Nephron (organoid): Measurements from ENCODE around the gene PIK3CD.

Experiments used
- H3K27ac Mint-ChIP-seq, 3 experiments: 2 replicates each; pipeline ENCODE4 v1.8.0; 2020; ENCODE audit warnings: mixed read lengths in 3 of 3, mild to moderate bottlenecking in 2 of 3, moderate library complexity in 1 of 3
- H3K27me3 Mint-ChIP-seq: 2 replicates; pipeline ENCODE4 v1.8.0; 2021; ENCODE audit warnings: low read depth, mild to moderate bottlenecking, moderate library complexity, mixed read lengths
- H3K36me3 Mint-ChIP-seq: 2 replicates; pipeline ENCODE4 v1.8.0; 2020; ENCODE audit warnings: low read depth, mixed read lengths
- H3K4me1 Mint-ChIP-seq: 2 replicates; pipeline ENCODE4 v1.8.0; 2020; ENCODE audit warnings: mixed read lengths
- H3K4me3 Mint-ChIP-seq, 3 experiments: 2 replicates each; pipeline ENCODE4 v1.8.0; 2020; ENCODE audit warnings: mild to moderate bottlenecking in 3 of 3, mixed read lengths in 3 of 3, moderate library complexity in 2 of 3
- H3K9me3 Mint-ChIP-seq: 2 replicates; pipeline ENCODE4 v1.8.0; 2020; ENCODE audit warnings: mixed read lengths
- TF ChIP-seq, protein P1 (sequence below), 3 experiments: fragments of 200-600 bp; sonication (generic); IDR thresholded peaks; one replicate each; pipeline ENCODE4 v1.5.0; 2021; ENCODE audit warnings: antibody characterized with exemption in 3 of 3; ENCODE audit not compliant: unreplicated experiment in 3 of 3

The PIK3CD gene

DNA sequence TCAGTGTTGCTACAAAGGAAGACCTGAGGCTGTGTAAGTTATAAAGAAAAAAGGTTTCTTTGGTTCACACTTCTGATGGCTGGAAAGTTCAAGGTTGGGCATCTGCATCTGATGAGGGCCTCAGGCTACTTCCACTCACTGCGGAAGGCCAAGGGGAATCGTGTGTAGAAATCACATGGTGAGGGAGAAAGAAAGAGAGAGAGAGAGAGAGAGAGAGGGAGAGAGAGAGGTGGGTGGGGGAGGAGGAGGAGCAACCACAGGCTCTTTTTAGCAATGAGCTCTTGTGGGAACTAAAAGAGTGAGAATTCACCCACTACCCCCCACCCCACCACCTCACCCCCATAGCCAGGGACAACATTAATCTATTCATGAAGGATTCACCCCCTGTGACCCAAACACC lies 112.4 kb downstream of the PIK3CD start:
- Mint-ChIP-seq H3K4me3 (no peak overlapping the region), H3K36me3 (peaks cover 23% of the 10 kb centered on the region), H3K9me3 (no peaks in the 10 kb centered on the region), H3K27me3 (no peaks in the 10 kb centered on the region), H3K4me1 (no peaks in the 10 kb centered on the region), H3K27ac (no peak overlapping the region)
- TF ChIP-seq, protein P1, sequence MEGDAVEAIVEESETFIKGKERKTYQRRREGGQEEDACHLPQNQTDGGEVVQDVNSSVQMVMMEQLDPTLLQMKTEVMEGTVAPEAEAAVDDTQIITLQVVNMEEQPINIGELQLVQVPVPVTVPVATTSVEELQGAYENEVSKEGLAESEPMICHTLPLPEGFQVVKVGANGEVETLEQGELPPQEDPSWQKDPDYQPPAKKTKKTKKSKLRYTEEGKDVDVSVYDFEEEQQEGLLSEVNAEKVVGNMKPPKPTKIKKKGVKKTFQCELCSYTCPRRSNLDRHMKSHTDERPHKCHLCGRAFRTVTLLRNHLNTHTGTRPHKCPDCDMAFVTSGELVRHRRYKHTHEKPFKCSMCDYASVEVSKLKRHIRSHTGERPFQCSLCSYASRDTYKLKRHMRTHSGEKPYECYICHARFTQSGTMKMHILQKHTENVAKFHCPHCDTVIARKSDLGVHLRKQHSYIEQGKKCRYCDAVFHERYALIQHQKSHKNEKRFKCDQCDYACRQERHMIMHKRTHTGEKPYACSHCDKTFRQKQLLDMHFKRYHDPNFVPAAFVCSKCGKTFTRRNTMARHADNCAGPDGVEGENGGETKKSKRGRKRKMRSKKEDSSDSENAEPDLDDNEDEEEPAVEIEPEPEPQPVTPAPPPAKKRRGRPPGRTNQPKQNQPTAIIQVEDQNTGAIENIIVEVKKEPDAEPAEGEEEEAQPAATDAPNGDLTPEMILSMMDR (IDR thresholded peaks at IDR 0.05; ENCODE audit: unreplicated experiment in 3 of 3) = no peak

DNA sequence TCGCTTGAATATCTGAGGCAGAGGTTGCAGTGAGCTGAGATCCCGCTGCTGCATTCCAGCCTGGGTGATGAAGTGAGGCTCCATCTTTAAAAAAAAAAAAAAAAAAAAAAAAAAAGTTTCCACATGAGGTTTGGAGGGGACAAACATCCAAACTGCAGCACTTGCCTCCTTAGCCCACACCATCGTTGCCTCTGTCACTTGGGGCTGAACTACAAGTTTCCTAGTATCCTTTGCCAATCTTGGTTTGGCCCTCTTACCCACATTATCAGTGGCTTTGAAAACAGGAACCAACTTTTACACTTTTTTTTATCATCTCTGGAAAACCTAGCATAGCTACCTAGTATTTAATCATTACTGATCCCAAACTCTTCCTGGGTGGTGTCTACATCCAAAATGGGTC lies 113.0 kb downstream of the PIK3CD start:
- Mint-ChIP-seq H3K36me3 (peaks cover 28% of the 10 kb centered on the region), H3K4me1 (no peaks in the 10 kb centered on the region), H3K27ac (no peak overlapping the region), H3K4me3 (no peak overlapping the region), H3K27me3 (no peaks in the 10 kb centered on the region), H3K9me3 (no peaks in the 10 kb centered on the region)
- TF ChIP-seq, protein P1 (IDR thresholded peaks at IDR 0.05; ENCODE audit: unreplicated experiment in 3 of 3) = no peak

DNA sequence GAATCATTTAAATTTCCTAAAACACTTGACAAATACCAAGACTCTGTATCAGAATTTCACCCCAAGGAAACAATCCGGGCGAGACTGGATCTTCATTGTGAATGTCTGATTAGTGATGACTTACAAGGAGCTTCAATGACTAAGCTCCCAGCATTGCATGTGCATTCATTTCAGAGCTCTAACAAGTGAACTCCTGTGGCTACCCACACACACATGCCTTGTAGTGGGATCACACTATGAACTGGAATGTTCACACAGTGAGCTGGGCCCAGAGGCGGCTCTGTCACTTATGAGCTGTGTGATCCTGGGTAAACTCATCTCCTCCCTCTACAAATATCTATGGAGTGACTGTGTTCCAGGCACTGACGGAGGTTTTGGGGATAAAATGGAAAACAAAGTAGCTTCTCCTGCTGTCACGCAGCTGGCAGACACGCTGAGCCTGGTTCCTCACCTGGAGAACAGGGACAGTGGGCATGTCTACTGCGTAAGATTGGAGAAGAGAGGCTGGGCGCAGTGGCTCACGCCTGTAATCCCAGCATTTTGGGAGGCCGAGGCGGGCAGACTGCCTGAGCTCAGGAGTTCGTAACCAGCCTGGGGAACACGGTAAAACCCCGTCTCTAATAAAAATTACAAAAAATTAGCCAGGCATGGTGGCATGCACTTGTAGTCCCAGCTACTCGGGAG lies 115.4 kb downstream of the PIK3CD start:
- no peaks in the 10 kb centered on the region for H3K9me3 Mint-ChIP-seq
- H3K27ac Mint-ChIP-seq = peak overlapping the region in 1 of 3 experiments; percentile 2
- no peaks in the 10 kb centered on the region for H3K27me3 Mint-ChIP-seq
- no peak overlapping the region for H3K4me3 Mint-ChIP-seq
- H3K4me1 Mint-ChIP-seq = no peaks in the 10 kb centered on the region
- TF ChIP-seq, protein P1 (IDR thresholded peaks at IDR 0.05; ENCODE audit: unreplicated experiment in 3 of 3) = no peak
- peaks cover 18% of the 10 kb centered on the region for H3K36me3 Mint-ChIP-seq

DNA sequence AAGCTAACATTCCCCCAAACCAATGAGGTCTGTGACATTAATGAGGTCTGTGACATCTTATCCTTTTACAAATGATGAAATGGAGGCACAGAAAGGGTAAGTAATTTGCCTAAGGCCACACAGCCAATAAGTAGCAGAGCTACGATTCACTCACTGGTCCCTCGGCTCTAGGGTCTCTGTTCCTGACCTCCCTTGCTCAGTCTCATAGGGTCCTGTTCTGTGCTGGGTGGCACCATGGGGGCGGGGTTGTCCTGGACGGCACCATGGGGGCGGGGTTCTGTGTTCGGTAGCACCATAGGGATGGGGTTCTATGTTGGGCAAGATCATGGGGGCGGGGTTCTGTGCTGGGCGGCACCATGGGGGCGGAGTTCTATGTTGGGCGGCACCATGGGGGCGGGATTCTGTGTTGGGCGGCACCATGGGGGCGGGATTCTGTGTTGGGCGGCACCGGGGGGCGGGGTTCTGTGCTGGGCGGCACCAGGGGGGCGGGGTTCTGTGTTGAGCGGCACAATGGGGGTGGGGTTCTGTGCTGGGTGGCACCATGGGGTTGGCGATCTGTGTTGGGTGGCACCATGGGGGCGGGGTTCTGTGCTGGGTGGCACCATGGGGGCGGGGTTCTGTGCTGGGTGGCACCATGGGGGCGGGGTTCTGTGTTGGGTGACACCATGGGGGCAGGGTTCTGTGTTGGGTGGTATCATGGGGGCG lies 116.6 kb downstream of the PIK3CD start:
- Mint-ChIP-seq H3K4me1 (no peaks in the 10 kb centered on the region), H3K9me3 (no peaks in the 10 kb centered on the region), H3K4me3 (no peak overlapping the region), H3K27me3 (no peaks in the 10 kb centered on the region), H3K36me3 (peaks cover 23% of the 10 kb centered on the region), H3K27ac (no peak overlapping the region)
- TF ChIP-seq, protein P1 (IDR thresholded peaks at IDR 0.05; ENCODE audit: unreplicated experiment in 3 of 3) = no peak

DNA sequence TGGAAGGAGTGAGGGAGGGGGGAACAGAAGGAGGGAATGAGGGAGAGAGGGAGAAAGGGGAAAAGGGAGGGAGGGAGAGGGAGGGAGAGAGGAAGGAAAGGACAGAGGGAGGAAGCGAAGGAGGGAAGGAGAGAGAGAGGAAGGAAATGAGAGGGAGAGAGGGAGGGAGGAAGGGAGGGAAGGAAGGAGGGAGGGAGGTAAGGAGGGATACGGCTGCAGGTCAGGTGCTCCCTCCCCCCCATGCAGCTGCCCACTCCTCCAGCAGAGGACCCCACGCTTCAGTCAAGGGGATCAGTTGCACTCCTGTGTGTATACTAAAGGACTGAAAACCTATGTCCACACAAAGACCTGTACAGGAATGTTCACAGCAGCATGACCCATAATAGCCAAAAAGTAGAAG lies 117.5 kb downstream of the PIK3CD start:
- H3K4me3 Mint-ChIP-seq = no peak overlapping the region
- TF ChIP-seq, protein P1 (IDR thresholded peaks at IDR 0.05; ENCODE audit: unreplicated experiment in 3 of 3) = no peak
- no peaks in the 10 kb centered on the region for H3K4me1 Mint-ChIP-seq
- no peaks in the 10 kb centered on the region for H3K9me3 Mint-ChIP-seq
- H3K36me3 Mint-ChIP-seq = peaks cover 23% of the 10 kb centered on the region
- no peaks in the 10 kb centered on the region for H3K27me3 Mint-ChIP-seq
- H3K27ac Mint-ChIP-seq = no peak overlapping the region

DNA sequence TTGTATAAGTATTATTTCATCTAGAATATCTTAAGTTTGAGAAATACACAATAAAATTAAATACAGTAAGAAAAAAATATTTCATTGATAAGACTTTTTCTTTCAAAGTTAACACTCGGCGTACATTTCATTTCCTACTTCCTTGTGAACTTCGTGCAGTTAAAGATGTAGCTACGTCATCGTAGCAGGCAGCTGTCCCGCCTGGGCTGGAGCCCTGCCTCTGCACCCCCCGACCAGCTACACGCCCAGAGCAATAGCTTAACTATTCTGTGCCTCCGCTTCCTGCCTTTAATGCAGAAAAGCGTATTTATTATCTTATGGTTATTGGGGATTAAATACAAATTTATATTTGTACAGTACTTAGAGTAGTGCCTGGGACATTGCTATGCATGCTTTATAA lies 118.8 kb downstream of the PIK3CD start:
- H3K4me3 Mint-ChIP-seq = no peak overlapping the region
- TF ChIP-seq, protein P1 (IDR thresholded peaks at IDR 0.05; ENCODE audit: unreplicated experiment in 3 of 3) = no peak
- H3K27ac Mint-ChIP-seq = no peak overlapping the region
- peaks cover 19% of the 10 kb centered on the region for H3K36me3 Mint-ChIP-seq
- H3K27me3 Mint-ChIP-seq = no peaks in the 10 kb centered on the region
- no peaks in the 10 kb centered on the region for H3K9me3 Mint-ChIP-seq
- no peaks in the 10 kb centered on the region for H3K4me1 Mint-ChIP-seq
